ENCODE results near the gene MATN1.

The MATN1 gene

DNA sequence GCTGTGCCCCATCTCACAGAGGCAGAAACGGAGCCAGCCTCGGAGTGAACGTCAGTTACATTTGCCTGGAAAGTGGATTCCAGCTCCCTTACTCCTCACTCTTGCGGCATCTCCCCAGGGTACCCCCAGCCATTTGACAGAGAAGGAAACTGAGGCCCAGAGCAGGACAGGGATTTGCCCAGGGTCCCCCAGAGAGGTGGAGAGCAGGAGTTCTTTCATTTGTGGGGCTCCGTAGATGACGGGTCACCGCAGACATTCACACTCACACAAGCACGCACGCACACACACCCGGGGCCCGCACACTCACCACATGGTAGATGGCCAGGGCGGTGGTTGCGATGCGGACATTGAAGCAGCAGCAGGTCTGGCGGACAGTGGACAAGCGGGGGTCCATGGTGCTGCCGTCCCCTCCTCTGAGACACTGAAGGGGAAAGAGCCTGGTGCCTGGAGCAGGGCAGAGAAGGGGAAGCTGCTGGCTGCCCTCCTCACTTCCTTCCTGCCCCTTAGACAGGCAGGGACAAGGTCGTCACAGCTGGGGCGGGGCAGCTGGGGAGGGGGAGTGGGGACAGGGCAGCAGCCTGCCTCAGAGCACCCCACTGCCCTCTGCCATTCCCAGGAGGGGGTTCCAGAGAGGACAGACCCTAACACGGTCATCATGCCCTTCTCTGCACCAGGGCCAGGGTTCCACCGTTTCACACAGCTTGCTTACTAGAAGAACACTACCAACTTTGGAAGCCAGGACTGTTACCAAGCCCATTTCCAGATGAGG, 34.2 kb upstream of the MATN1 start, which contains the start of gene LAPTM5:
TSS of gene LAPTM5 (minus strand) at position 423 of the 769 bp plus-strand sequence. CDS start at position 394, 29 bp downstream.
- no peak for DNase-seq (ENCODE audit: low spot score)

DNA sequence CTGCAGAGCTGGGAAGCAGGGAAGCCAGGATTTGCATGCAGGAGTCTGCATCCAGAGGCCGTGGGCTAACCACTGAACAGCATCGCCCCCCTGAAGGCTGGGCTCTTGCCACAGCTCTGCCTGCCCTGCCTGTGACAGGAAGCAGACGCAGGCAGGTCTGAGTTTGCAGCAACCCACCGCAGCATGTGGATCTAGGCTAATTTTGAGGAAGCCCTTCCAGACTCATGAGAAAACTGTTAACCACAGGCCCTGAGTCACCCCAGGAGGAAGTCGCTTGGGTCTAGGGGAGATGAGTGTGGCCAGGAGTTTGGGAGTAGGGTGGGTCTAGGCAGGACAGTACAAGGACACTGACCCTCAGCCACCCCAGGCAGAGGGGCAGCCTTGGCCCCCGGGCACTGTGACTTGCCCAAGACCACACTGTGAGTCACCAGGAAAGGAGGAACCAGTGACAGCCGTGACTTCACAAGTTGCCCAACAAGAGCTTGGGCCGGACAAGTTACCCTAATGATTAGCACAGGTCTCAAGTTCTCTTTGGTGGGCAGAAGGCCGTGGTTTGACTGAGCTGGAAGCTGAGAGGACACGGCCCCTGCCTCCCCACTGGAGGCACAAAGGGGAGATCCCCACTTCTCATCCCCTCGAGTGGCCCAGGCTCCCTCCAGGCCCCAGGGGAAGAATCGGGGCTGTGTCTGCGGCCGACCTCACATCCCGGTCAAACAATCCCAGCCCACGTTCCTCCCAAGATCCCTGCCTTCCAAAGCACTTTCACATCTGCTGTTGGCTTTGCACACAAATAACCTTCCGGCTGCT, 33.4 kb upstream of the MATN1 start:
- peak; percentile 48 for DNase-seq (ENCODE audit: low spot score)

DNA sequence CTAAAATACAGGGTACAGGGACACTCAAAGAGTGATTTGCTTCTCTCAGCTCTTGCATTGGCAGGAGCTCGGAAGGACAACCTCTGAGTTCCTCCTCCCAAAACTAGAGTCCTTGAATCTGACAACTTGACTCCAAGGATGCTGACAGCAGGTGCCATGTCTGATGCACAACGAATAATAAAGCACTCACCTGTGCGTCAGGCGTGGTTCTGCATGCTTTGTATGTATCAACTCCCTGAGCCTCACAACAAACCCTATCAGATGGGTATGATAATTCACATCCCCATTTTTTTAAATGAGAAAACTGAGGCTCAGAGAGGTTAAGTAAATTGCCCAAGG, 32.8 kb upstream of the MATN1 start:
- no peak for DNase-seq (ENCODE audit: low spot score)

DNA sequence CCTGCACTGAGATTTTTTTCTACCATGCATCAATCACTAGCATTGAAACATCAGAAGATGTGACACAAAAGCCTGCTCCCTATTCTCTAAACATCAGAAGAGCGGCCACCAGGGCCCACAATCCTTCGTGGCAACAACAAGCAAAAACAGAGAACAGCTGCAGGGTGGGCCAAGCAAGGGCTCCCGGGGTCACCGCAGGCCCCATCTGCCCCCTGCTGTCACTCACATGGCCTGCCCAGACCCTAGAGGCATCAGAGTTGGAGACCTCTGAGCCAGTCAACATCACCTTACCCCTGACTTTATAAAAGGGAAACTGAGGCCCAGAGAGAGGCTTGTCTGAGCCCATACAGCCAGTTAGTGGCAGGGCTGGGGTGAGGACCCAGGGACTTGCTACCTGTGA, 32.4 kb upstream of the MATN1 start:
- no peak for DNase-seq (ENCODE audit: low spot score)

DNA sequence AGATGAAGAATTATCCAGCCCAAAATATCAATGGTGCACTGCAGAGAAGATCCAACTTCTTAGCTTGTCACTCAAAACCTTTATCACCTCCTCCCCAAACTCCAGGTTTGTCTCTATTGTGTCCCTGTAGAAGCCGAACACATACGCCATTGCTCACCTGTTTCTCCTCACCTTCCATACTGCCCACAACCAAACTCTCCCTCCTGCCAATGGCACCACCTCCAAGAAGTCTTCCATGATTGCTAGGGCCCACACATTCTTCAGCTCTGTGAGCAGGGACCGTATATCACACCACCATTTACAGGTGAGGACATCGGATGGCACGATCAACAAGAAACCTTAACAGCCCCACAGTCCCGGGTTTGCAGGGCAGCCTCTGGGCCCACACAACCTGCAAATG, 31.9 kb upstream of the MATN1 start:
- DNase-seq (ENCODE audit: low spot score), result no peak

DNA sequence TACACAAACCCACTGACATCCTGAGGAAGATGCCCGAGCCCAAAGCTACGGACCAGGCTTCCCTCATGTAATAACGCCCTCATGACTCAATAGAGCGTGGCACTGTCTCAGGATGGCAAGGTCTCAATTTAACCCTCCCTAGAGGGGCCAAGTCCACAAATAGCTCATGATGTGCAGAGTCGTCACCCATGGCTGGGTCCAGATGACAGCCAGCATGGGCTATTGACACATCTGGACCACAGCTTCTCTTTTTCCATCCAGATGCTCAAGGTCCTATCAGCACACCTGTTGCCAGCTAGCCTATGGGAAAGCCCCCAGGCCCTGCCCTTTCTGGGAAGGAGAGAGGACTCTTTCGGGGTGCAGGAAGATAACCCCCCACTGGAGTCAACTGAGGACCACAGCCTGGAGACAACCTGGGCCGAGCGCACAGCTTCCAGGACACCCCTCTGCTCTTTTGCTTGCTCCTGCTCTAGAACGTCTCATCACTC, 31.3 kb upstream of the MATN1 start:
- DNase-seq (ENCODE audit: low spot score), result no peak

DNA sequence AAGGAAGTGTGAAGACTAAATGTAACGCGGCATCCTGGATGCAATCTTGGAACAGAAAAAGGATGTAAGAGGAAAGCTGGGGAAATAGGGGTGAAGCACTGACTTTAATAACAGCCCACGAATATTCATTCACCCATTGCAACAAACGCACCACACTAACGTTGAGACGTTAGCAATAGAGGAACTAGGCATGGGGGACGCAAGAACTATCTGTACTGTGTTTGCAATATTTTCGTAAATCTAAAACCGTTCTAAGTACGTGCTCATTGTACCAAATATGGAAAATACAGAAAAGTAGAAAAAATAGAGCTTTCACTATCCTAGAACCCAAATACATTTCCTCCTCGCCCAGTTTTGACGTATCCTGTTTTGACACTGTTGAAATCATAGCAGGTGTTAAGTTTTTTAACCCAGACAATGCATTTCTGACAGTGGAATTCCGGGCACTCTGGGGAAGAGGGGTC, 30.3 kb upstream of the MATN1 start:
- DNase-seq (ENCODE audit: low spot score), result no peak

DNA sequence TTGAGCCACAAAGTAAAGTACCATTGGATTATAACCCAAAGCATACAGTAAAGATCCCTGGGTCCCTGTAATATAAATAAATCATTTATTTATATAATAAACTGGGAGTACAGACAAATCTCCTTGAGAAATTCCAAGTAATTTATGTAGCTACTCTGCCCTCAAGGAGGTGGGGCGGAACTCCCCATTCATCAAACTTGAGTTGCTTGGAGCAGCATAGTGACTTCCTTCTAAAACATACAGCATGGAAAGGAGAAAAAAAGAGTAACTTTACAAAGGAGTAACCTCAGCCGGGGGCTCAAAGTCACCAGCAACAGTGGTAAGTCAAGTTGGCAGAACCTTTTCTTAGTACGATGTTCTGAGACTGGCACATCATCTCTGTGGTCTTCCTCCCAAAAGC, 29.7 kb upstream of the MATN1 start:
- no peak for DNase-seq (ENCODE audit: low spot score)

DNA sequence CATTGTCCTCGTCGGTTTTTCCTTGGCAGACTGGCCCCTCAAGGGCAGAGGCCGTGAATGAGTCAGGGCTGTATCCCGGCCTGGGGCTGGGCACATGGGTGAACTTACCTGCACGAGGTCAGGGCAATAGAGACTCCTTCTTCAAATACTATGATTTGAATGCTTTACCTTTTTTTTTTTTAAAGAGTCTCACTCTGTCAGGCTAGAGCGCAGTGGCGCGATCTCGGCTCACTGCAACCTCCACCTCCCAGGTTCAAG, 29.2 kb upstream of the MATN1 start:
- DNase-seq (ENCODE audit: low spot score), result no peak

DNA sequence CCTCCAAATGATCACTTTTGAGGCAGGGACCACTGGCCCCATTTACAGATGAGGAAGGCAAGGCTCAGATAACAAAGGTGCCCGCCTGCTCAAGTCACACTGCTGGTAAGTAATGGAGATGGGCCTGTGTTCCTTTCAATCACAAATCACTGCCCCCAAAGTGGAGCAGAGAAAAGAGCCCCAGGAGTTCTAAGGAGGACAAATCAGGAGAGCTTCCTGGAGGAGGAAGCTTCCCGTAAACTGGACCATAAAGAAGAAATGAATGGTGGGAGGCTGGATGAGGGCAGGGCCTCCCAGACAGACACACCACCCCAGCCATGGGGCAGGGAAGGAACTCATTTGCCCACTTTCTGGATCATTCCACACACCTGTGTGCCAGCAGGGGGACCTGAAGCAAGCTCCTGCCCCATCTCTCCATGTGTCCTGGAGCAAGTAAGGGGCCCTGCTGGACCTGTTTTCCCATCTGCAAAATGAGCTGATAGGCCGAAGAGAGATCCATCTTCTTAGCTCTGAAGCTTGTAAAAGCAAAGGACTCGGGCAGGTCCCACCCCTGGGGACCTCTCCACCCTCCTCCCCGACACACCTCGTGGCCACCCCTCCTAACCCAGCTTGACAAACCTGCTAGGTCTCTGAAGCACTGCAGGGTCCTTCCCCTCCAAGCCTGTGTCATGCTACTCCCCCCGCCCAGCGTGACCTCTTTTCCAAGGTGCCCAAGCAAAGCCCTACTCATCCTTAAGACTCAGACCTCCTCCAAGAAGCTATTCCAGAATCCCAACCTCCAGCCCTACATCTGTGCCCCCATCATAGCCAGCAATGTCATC, 28.7 kb upstream of the MATN1 start:
- DNase-seq (ENCODE audit: low spot score), result no peak

DNA sequence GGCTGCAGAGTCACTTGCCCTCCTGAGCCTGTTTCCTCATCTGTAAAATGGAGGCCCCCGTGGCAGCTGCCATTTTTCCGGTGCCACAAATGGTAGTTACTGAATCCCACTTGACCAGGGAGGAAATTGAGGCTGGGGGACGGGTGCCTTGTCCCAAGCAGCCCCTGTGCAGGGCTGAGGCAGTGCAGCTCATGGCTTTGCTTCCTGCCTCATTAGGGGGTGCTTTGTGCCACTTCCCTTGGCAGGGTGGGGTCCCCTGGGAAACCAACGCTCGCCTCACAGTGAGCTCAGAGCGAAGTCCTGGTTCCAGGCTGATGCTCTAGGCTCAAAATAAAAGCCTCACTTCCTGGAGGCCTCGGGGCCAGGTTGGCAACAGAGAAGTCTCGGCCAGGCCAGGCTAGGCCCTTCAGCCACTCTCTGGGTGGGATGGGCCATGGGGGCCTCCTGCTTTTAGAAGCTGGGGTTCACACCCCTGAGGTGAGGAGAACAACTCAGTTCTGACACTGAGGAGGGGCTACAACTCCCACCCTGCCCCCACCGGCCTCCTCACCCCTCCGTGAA, 27.4 kb upstream of the MATN1 start:
- no peak for DNase-seq (ENCODE audit: low spot score)

DNA sequence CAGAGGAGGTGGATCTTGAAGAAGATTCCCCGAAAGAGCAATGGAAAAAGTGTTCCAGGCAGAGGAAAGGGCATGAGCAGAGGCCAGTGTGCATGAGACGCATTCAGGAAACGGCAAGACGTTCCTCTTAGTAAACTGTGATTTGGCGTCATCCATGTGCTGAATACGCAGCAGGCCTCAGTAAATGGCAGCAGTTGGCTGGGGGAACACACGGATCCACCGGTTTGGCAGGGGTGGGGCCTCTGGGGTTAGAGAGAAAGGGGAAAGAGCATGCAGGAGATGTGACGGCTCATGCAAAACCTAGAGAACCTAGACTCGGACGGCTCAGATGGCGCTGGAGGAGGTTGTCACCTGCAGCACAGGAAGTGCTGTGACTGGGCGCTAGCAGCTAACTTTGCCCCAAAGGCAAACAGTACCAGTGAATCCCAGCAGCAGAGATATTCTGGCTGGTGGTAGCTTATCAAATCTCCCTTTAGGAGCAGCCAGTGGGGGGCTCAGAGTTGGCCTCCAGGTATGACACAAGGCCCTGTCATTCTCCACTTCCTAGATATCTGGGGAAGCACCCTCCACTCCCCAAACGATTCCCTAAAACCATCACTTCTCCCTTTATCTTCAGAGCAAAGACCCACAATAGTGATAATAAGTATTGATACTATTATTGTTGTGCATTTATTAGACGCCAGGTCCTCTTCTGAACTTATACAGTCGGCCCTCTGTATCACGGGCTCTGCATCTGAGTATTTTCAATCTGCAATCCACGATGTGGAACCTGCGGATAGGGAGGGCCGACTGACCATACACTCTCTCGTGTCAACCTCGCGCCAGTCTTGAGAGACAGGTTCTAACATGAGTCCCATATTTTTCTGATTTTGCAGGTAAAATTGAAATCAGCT, 26.6 kb upstream of the MATN1 start:
- DNase-seq (ENCODE audit: low spot score), result no peak

DNA sequence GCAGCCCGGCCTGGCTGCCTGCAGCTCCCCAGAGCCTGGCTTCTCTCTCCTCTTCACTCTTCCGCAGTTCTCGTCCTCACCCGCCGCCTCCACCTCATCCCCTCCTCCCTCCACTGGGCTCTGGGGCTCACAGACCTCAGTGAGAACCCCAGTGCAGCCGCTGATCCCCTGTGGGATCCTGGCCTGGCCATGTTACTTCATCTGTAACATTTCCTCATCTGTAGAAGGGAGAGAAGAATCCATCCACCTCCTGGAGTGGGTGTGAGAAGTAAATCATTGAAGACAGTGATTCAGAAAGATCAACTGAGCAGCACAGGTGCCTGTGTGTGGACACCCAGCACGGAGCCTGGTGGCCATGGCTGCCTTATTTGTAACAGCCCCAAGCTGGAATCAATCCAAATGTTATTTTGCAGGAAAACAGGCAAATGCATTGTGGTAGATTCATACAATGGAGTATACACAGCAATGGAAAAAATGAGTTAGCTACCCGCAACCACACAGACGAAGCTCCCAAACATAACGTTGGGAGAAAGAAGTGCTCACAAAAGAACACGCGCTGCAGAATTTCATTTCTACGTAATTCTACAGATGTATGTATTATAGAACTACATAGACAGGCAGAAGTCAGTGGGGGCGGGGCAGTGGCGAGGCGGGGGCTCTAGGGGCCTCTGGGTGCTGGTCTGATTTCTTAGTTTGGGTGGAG, 25.5 kb upstream of the MATN1 start:
- DNase-seq (ENCODE audit: low spot score), result no peak

DNA sequence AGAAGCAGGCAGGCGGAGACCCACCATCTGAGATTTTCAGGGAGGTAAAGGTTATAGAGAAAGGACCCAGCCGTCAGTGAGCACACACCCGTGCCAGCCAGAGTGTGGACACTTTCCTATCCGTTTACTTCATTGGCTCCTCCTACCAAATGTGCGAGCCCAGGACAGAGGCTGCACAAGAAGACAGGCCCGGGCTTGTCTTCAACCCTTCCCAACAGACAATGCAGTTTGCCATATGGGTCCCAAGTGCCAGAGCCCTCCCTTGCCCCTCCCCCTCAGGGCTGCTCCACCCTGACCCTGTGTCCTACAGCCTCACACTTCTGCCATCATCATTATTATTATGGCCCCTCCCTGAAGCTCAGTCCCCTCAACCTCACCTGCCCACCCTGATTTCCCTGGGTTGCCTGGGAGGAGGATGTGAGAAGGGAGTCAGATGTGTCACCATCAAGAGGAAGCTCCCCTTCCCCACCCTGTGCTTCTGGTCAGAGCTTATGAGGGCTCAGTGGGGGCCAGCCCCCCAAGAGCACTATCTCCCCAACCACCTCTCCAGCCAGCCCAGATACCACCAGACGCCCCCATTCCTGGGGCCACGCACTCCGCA, 24.8 kb upstream of the MATN1 start:
- DNase-seq (ENCODE audit: low spot score), result no peak

DNA sequence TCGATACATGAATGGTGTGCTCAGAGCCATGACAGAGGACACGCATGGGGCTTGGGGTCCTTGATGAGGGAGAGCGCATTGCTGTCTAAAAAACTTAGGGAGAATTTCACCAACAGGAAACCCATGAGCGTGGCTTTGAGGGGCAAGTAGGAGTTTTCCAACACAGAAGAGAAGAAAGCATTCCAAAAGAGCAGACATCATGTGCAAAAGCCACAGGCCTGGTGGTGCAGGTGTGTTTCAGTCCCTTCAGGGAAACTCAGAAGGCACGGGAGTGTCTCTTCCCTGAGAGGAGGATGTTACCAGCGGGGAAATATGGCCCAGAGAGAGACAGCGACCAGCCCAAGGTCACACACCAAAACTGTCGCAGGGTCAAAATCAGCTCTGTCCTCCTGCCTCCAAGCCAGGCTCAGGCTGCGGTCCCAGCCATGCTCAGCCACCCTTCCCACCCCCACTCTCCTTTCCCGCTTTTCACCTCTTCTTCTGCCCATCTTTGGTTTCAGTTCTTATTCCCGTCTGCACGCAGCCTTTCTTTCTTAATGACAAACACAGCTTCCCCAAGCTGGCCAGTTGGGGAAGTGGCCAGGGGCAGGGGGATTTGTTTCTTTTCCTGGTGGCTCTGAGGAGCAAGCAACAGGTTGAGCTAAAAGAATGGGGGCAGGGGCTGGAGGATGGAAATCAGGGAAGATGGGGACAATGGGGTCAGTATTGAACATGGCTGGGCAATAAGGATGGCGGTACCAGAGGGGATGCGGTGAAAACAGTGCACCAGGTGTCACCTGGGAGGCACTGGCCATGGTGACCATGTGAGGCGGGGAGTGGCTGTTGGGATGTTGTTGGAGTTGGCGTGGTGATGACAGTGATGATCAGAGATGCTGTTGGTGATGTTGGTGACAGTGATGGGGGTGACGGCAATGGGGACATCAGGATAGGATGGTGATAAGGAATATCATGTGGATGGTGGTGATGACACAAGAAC, 23.9 kb upstream of the MATN1 start:
- DNase-seq (ENCODE audit: low spot score), result no peak

DNA sequence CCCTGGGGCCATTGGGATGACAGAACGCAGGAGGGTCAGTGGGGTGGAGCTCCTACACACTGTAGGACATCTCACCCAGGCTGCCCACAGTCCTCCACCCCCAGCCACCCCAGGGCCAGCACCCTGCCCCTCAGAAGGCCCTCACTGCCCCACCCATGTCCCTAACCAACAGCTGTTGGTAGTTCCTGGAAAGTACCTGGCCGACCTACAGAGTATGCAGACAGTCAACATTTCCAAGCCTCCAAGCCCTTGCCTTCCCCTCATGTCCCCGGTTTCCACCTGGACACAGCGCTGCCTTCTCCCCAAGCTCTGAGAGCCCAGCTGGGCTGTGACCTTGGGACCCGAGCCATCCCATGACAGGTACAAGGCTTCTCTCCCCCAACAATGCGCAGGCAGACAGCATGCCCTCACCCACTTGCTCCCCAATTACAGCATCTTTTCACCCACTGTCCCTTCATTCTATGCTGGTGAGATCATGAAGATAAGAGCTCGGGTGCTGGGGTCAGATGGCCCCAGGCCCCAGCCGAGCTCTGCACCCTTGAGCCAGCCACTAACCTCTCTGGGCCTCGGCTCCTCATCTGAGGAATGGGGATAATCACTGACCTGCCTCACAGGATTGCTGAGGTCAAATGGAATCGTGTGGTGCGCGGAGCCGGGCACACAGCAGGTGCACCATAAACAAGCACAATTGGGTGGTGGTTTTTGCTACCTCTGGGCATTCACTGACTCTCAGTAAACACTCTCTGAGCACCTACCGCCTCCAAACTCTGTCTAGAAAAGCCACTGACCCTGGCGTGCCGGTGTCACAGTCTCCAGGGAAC, 23.0 kb upstream of the MATN1 start:
- no peak for DNase-seq (ENCODE audit: low spot score)

DNA sequence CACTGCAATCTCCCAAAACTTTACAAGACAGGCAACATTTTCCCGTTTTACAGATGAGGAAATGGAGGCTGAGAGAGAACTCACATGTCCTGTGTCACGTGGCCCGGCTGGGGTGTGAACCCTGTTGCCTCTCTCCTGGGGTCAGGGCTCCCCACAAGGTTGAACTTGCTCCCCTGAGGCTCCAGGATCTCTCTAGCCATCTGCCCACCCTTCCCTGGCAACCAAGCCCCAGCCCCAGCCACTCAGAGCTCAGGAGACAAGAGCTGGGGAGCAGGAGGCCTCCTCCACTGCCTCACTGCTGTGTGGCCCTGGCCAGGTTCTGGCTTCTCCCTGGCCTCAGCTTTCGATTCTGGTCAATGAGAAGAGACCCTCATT, 22.4 kb upstream of the MATN1 start:
- DNase-seq (ENCODE audit: low spot score), result no peak

DNA sequence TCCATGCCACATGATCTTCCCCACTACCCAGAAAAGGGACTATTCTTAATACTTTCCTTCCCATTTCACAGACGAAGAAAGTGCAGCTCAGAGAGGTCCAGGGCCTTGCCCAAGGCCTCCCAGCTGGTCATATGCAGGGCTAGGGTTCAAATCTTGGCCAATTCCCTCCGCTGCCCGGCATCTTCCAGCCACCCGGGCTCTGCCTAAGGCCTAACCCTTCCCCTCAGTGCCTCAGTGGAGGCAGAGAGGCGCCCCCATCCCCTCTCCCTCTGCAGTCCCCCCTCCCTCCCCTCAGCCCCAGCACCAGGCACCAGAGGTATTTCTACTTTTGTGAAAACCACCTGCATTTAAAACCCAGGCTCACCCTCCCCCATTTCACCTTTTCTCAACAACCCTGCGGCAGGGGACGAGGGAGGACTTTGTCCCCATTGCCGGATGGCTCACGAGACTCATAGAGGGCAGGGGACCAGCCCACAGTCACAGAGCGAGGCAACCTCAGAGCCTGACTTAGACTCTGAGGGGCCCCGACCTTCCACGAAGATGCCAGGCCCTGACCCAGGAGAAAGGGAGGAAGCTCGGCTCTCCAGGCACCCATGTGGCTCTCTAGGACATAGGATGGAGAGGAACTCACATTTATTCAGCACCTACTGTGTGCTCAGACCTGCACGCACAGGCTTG, 21.9 kb upstream of the MATN1 start:
- DNase-seq (ENCODE audit: low spot score), result no peak
